ENCODE measurements around the gene SPNS2. TPM values are rescaled to one million over a fixed set of nuclear protein-coding genes. Genes with fewer than 3 reads are reported as not detected.

SPNS2 gene
- total and polyA plus RNA-seq, 2 of the 8 experiments (the other 6 are each of a cell fraction or from before 2014, with no cell fraction given), result 1.2 to 1.5 TPM

DNA sequence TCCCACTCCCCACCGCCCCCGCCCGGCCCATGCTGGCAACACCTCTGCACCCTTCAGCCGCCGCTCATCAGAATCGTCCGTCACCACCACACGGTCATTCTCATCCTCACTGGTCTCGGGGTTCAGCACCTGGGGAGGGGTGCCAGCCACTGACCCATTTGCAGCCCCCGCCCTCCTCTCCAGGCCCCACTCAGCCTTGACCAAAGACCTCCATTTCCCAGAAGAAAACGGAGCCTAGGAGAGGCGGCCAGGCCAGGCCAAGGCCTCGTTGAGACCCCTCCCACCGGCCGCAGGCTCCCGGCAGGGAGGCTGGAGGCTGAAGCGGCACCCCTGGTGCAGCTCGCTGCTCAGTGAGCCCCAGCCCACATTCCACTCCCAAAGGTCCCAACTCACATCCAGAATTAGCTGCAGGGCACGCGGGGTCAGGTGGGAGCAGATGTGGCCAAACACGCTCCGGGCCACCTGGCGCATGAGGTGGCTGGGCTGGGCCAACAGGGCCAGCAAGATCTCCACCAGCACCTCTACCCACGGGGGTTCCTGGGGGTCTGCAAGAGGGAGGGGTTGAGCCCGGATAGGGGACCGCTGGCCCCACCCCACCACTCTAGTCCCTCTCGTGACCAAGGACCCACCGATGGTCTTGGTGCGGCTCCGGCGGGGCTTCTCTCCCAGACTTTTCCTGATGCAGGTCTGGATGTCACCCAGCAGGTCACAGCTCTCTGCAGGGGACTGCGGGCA, 46.7 kb downstream of the SPNS2 start:
- peak overlapping the region; percentile 20; the same call in 1 of the 2 replicates for H4K8ac ChIP-seq (ENCODE audit: extremely low read depth, insufficient read depth, low read length)
- H3K79me1 ChIP-seq (ENCODE audit: low read depth, low read length), result no peaks in the 10 kb centered on the region; the same call in 1 of the 2 replicates
- DNase-seq (ENCODE audit: low read depth in 1 of 2, low spot score in 2 of 2) (no peak), FAIRE-seq (no peak)
- no peak for TF ChIP-seq GABPA (IDR thresholded peaks at IDR 0.05; ENCODE audit: borderline replicate concordance, insufficient read depth, low read length)
- no peak for TF ChIP-seq HDAC2 (IDR thresholded peaks at IDR 0.05; ENCODE audit: borderline replicate concordance in 1 of 2, low read depth in 2 of 2, low read length in 2 of 2)
- no peak for TF ChIP-seq TCF12 (IDR thresholded peaks at IDR 0.05; ENCODE audit: low read depth, low read length)
- TF ChIP-seq SP1 (IDR thresholded peaks at IDR 0.05; ENCODE audit: low read depth, low read length), result no peak
- no peaks in the 10 kb centered on the region for H3K27me3 ChIP-seq (replicated peaks in 1 of 4; ENCODE audit: control insufficient read depth in 3 of 4, extremely low read depth in 1 of 4, insufficient read depth in 3 of 4, low read length in 3 of 4)
- WGBS, 2 experiments (ENCODE audit: extremely low coverage in 1 of 2, insufficient coverage in 1 of 2, insufficient read length in 1 of 2, insufficient replicate concordance in 2 of 2, low coverage in 1 of 2, low lambda C conversion rate in 2 of 2, missing lambda C conversion rate in 1 of 2), result 87% methylated on average over 28 of the region's 32 CpGs; no CpG with 5 or more reads in 1 of the 2 experiments
- H3K56ac ChIP-seq (replicated peaks; ENCODE audit: insufficient read length, low read depth, low read length), result no peak overlapping the region
- no peak overlapping the region for H2BK20ac ChIP-seq (ENCODE audit: low read length)
- no peak overlapping the region for H3K4me2 ChIP-seq (ENCODE audit: insufficient read depth in 1 of 2, low read depth in 2 of 2, low read length in 2 of 2)
- no peak overlapping the region for H4K5ac ChIP-seq (ENCODE audit: insufficient read length, low read depth, low read length)
- no peak overlapping the region for H2AK5ac ChIP-seq (ENCODE audit: low read depth, low read length)
- no peak overlapping the region for H2AFZ ChIP-seq (ENCODE audit: low read length)
- H2BK15ac ChIP-seq (ENCODE audit: low read length), result no peak overlapping the region
- no peak overlapping the region for H3K4me3 ChIP-seq (ENCODE audit: extremely low read depth in 1 of 4, insufficient read depth in 2 of 4, low read depth in 3 of 4, low read length in 4 of 4)
- no peak overlapping the region for H3K9ac ChIP-seq (replicated peaks in 1 of 4; ENCODE audit: extremely low read depth in 1 of 4, low read depth in 3 of 4, low read length in 3 of 4)
- no peak overlapping the region for H3K14ac ChIP-seq (ENCODE audit: insufficient read length)
- no peak overlapping the region for H3K18ac ChIP-seq (ENCODE audit: extremely low read depth, low read length)
- H3K4ac ChIP-seq (replicated peaks; ENCODE audit: insufficient read length, low read depth, low read length), result no peak overlapping the region
- H3K23me2 ChIP-seq (ENCODE audit: low read depth, low read length), result no peaks in the 10 kb centered on the region
- no peak overlapping the region for H4K91ac ChIP-seq (replicated peaks; ENCODE audit: insufficient read length, low read length)
- POLR2A ChIA-PET (ENCODE audit: partially characterized antibody), result interaction anchor here (0.8 to 37.1 kb wide), 3 partner anchors 1 to 379 kb away, joined by 3 to 546 read pairs (median 546); partner anchors contain the start of genes GGT6 and MYBBP1A
- H4K20me1 ChIP-seq (replicated peaks in 1 of 2; ENCODE audit: control insufficient read depth in 1 of 2, insufficient read depth in 2 of 2, low read length in 2 of 2), result peaks cover 9 to 36% of the 10 kb centered on the region in 2 experiments
- no peak overlapping the region for H3K23ac ChIP-seq (ENCODE audit: insufficient read length)
- no peak overlapping the region for H3K27ac ChIP-seq (ENCODE audit: low read depth, low read length)
- peaks cover 53 to 91% (median 67%) of the 10 kb centered on the region in 4 experiments for H3K36me3 ChIP-seq (ENCODE audit: control insufficient read depth in 2 of 4, insufficient read depth in 4 of 4, low read length in 3 of 4)
- no peak overlapping the region for H2BK120ac ChIP-seq (replicated peaks; ENCODE audit: low read depth, low read length)
- H2BK12ac ChIP-seq (ENCODE audit: low read depth, low read length), result no peak overlapping the region
- no peaks in the 10 kb centered on the region for H3K9me3 ChIP-seq (ENCODE audit: insufficient read depth in 2 of 2, low read depth in 1 of 2, low read length in 1 of 2)
- no peaks in the 10 kb centered on the region for H3K79me2 ChIP-seq (ENCODE audit: control insufficient read depth in 1 of 2, insufficient read depth in 2 of 2, low read length in 2 of 2)
- H2BK5ac ChIP-seq (ENCODE audit: low read depth, low read length), result no peak overlapping the region
- CTCF ChIA-PET (ENCODE audit: partially characterized antibody), result interaction anchor here (1.0 to 2.7 kb wide), 3 partner anchors 22 to 126 kb away, joined by 3 to 10 read pairs (median 5); no protein-coding TSS in a partner anchor
- H3K4me1 ChIP-seq (replicated peaks in 1 of 4; ENCODE audit: control insufficient read depth in 3 of 4, insufficient read depth in 4 of 4, low read length in 3 of 4), result no peaks in the 10 kb centered on the region; a peak in 1 of 7 replicates
